Measurements from ENCODE around the gene MITF.
"Not testable (repeated sequence)": the region's sequence is repeated elsewhere in the genome, so short reads cannot be mapped to it uniquely, and the experiment has no call there.

Gene MITF

DNA sequence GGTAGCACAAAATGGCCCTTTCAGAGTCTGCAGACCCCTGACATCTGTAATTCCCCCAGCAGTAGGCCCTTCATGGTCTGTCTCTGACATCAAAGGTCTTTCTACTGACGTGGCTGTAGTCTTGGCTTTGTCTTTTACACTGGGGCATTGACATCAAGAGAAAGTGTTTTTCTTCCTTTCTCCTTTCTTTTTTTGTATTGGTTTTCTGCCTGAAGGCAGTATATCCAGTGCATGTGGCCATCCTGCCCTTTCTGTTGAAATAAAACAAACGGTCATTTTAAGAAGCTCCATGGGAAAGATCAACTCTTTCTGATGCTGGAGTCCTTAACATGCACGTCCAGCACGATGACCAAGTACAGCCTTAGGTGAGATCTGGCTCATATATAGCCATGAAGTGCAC, 153.4 kb downstream of the MITF start:
- DNase-seq (ENCODE audit: insufficient read length, low spot score) = no peak
- FAIRE-seq = no peak
- TF ChIP-seq POLR2AphosphoS5 (IDR thresholded peaks at IDR 0.05; ENCODE audit: low read depth, low read length) (no peak), POU2F2 (IDR thresholded peaks at IDR 0.05; ENCODE audit: low read depth, low read length) (no peak), TAF1 (IDR thresholded peaks at IDR 0.05; ENCODE audit: low read depth, low read length) (no peak), SPI1 (IDR thresholded peaks at IDR 0.05; ENCODE audit: low read depth, low read length) (no peak), POLR2A (IDR thresholded peaks at IDR 0.05; ENCODE audit: low read depth, low read length) (no peak), PAX5 (IDR thresholded peaks at IDR 0.05; ENCODE audit: insufficient read depth, low read length, severe bottlenecking) (no peak)

DNA sequence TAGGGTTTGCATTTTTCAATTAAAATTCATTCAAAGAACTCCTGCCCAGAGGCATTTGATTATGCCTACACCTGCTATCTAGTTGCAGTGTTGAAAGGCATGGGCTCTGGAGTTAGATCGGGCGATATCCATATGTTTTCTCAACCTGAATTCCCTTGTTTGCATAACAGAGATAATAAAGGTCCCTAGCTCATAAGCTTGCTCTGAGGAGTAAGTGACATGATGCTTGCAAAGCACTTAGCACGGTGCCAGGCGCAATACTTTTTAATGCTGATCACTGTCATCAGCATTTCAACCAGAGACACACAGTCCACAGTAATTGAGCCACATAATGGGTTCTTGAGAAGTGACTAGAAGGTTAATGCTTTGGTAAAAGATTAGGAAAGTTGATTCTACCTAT, 154.0 kb downstream of the MITF start:
- TF ChIP-seq TAF1 (IDR thresholded peaks at IDR 0.05; ENCODE audit: low read depth, low read length) (no peak), PAX5 (IDR thresholded peaks at IDR 0.05; ENCODE audit: insufficient read depth, low read length, severe bottlenecking) (no peak), POLR2A (IDR thresholded peaks at IDR 0.05; ENCODE audit: low read depth, low read length) (no peak), SPI1 (IDR thresholded peaks at IDR 0.05; ENCODE audit: low read depth, low read length) (no peak), POU2F2 (IDR thresholded peaks at IDR 0.05; ENCODE audit: low read depth, low read length) (no peak), POLR2AphosphoS5 (IDR thresholded peaks at IDR 0.05; ENCODE audit: low read depth, low read length) (no peak)
- FAIRE-seq (no peak), DNase-seq (ENCODE audit: insufficient read length, low spot score) (no peak)

DNA sequence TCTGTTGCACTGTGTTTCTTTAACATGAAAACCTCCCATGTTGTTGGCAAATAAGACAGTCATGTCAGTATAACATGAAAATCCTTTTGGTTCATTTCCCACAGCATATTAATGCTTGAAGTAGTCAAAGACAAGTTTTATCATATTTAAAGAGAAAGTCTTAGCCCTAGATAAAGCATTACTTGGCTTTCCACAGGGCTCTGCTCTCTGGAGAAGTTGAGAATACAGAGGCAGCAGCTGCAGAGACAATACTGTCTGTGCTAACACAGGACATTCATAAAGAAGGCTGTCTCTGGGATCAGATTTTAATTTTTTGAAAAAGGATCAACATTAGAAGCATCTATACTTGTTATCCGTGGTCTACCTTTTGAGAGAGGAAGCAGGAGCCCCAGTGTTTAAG, 156.8 kb downstream of the MITF start:
- no peak for FAIRE-seq
- TF ChIP-seq POLR2A (IDR thresholded peaks at IDR 0.05; ENCODE audit: low read depth, low read length) (no peak), TAF1 (IDR thresholded peaks at IDR 0.05; ENCODE audit: low read depth, low read length) (no peak), PAX5 (IDR thresholded peaks at IDR 0.05; ENCODE audit: insufficient read depth, low read length, severe bottlenecking) (no peak), SPI1 (IDR thresholded peaks at IDR 0.05; ENCODE audit: low read depth, low read length) (no peak), POU2F2 (IDR thresholded peaks at IDR 0.05; ENCODE audit: low read depth, low read length) (no peak), POLR2AphosphoS5 (IDR thresholded peaks at IDR 0.05; ENCODE audit: low read depth, low read length) (no peak)
- DNase-seq (ENCODE audit: insufficient read length, low spot score) = no peak

DNA sequence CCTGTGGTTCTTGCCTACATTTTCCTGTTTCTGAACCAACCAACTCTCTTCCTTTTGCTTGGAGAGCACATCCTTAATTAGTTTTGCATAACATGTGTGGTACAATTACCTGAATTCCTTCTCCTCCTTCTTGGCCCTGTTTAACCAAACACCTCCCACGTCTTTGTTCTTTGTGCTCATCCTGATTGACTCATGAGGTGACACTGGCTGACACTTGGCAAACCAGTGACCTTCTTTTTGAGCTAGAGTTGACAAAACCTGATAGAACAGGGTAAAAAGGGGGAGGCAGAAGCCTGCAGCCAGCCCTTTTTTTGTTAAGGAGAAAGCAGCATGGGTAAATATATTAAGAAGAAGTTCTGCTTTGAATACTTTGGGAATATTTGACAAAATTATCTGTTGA, 161.1 kb downstream of the MITF start:
- FAIRE-seq (no peak), DNase-seq (ENCODE audit: insufficient read length, low spot score) (no peak)
- TF ChIP-seq SPI1 (IDR thresholded peaks at IDR 0.05; ENCODE audit: low read depth, low read length) (no peak), POLR2A (IDR thresholded peaks at IDR 0.05; ENCODE audit: low read depth, low read length) (no peak), PAX5 (IDR thresholded peaks at IDR 0.05; ENCODE audit: insufficient read depth, low read length, severe bottlenecking) (no peak), POU2F2 (IDR thresholded peaks at IDR 0.05; ENCODE audit: low read depth, low read length) (no peak), POLR2AphosphoS5 (IDR thresholded peaks at IDR 0.05; ENCODE audit: low read depth, low read length) (no peak), TAF1 (IDR thresholded peaks at IDR 0.05; ENCODE audit: low read depth, low read length) (no peak)

DNA sequence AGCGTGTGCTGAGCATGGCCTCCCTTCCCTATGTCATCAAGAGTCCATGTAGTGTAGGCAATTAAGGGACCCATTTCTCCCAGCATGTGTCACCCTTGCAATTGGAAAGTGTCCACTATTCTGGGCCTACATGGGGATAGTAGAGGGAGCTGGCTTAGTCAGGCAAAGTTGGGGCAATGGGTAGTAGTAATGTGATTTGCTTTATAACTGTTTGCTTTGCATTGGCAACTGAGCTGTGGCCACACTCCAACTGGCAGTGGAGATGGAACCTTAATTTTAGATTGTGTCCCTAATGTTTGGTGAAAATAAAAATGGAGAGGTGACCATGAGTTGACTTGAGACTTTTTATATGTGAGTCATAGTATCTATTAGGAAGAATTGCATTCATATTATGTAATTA, 162.5 kb downstream of the MITF start:
- FAIRE-seq (no peak), DNase-seq (ENCODE audit: insufficient read length, low spot score) (no peak)
- TF ChIP-seq POLR2A (IDR thresholded peaks at IDR 0.05; ENCODE audit: low read depth, low read length) = no peak

DNA sequence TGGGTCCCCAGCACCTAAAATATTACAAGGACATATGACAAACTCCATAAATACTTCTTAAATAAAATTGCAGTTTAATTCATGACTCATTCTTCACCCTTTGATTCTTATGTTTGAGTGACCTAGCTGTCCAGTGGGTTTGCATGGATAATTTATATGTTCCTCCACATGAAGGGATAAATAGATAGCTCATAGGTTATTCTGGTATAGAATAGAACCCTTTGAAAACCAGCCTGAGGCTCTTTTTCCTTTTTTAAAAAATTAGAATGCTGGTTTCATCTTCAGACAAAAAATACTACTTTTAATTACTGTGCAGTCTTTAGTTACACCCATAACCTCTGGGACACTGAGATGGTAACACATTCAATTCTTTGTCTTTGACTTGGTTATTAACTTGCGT, 163.1 kb downstream of the MITF start:
- TF ChIP-seq TAF1 (IDR thresholded peaks at IDR 0.05; ENCODE audit: low read depth, low read length) (no peak), POLR2A (IDR thresholded peaks at IDR 0.05; ENCODE audit: low read depth, low read length) (no peak), POLR2AphosphoS5 (IDR thresholded peaks at IDR 0.05; ENCODE audit: low read depth, low read length) (no peak), POU2F2 (IDR thresholded peaks at IDR 0.05; ENCODE audit: low read depth, low read length) (no peak), SPI1 (IDR thresholded peaks at IDR 0.05; ENCODE audit: low read depth, low read length) (no peak), PAX5 (IDR thresholded peaks at IDR 0.05; ENCODE audit: insufficient read depth, low read length, severe bottlenecking) (no peak)

DNA sequence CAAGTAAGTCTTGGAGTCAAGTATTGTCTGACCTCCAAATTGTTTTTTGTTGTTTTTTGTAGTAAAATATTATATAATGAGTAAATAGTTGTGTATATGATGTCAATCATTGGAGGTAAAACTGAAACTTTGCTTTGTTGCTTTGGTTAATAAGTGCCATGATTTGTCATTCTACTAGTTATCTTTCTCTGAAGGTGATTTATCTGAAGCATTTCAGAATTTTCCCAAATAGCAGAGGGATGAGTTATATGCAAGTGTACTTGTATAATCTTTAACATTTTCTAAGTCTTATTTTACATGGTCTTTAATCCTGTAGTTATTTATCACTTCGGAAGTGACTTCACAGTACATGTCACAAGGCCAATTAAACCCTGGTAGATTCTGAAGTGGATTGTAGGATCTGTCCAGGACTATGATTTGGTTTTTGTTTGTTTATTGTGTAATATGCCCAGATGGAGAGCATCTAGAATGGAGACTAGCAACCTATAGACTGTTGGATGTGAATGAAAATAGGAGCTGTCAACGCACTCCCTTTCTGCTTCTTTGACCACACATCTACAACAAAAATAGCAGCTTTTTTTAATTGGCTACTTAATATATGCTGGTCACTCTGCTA, 167.2 kb downstream of the MITF start:
- DNase-seq (ENCODE audit: insufficient read length, low spot score) (no peak), FAIRE-seq (no peak)
- TF ChIP-seq SPI1 (IDR thresholded peaks at IDR 0.05; ENCODE audit: low read depth, low read length) = no peak
- TF ChIP-seq POU2F2 (IDR thresholded peaks at IDR 0.05; ENCODE audit: low read depth, low read length) = no peak
- no peak for TF ChIP-seq PAX5 (IDR thresholded peaks at IDR 0.05; ENCODE audit: insufficient read depth, low read length, severe bottlenecking)
- TF ChIP-seq POLR2A (IDR thresholded peaks at IDR 0.05; ENCODE audit: low read depth, low read length) = no peak
- no peak for TF ChIP-seq TAF1 (IDR thresholded peaks at IDR 0.05; ENCODE audit: low read depth, low read length)
- TF ChIP-seq POLR2AphosphoS5 (IDR thresholded peaks at IDR 0.05; ENCODE audit: low read depth, low read length) = no peak

More for the DNA sequence above, 163.1 kb downstream of the MITF start:
- no peak for FAIRE-seq
- no peak for DNase-seq (ENCODE audit: insufficient read length, low spot score)

DNA sequence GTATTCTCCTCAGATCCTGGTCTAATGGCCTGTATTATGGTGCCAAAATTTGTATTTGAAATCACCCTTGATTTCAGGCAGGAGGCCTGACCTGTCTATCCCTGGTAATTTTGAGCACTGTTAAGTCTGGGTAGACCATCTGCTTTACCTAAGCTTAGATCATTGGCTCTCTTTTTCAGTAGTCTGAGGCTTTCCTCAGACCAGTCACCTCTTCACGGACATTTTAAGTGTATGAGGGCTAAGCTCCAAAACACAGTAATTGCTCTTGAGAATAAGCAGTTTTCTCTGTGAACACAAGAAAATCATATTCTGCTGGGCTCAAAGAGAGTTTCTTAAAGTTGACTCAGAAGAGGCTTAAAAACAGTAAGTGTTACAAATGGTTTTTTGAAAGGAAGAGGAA, 168.3 kb downstream of the MITF start:
- no peak for DNase-seq (ENCODE audit: insufficient read length, low spot score)
- no peak for FAIRE-seq
- TF ChIP-seq TAF1 (IDR thresholded peaks at IDR 0.05; ENCODE audit: low read depth, low read length) (no peak), POLR2A (IDR thresholded peaks at IDR 0.05; ENCODE audit: low read depth, low read length) (no peak), POU2F2 (IDR thresholded peaks at IDR 0.05; ENCODE audit: low read depth, low read length) (no peak)

DNA sequence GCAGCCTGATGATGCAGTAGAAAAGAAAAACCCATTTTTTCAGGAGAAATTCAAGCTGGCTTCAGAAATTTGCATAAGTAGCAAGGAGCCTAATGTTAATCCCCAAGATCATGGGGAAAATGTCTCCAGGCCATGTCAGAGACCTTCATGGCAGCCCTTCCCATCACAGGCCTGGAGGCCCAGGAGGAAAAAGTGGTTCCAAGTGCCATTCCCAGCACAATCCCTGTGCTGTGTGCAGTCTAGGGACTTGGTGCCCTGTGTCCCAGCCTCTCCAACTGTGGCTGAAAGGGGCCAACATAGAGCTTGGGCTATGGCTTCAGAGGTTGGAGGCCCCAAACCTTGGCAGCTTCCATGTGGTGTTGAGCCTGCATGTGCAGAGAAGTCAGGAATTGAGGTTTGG, 170.6 kb downstream of the MITF start:
- FAIRE-seq; DNase-seq (ENCODE audit: insufficient read length, low spot score): not testable (repeated sequence)

DNA sequence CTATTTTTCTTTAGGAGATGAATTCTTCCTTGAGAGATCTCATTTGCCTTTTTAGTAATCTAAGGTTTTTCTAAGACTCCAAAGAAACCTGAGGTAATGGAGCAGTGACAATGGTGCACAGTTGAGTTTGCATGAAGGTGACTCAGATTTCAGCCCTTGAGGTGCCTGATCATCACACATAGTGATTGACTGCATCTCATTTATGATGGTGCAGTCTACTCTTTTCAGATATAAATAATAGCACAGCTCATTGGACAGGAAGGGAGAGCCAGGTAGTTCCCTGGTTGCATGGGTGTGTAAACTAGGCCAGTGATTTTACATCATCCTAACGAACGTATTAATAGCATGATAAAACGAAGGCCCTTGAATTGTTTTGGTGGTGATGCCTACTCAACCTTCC, 174.2 kb downstream of the MITF start:
- DNase-seq (ENCODE audit: insufficient read length, low spot score) = no peak
- TF ChIP-seq SPI1 (IDR thresholded peaks at IDR 0.05; ENCODE audit: low read depth, low read length) = no peak
- TF ChIP-seq PAX5 (IDR thresholded peaks at IDR 0.05; ENCODE audit: insufficient read depth, low read length, severe bottlenecking) = no peak
- TF ChIP-seq POLR2A (IDR thresholded peaks at IDR 0.05; ENCODE audit: low read depth, low read length) = no peak
- TF ChIP-seq TAF1 (IDR thresholded peaks at IDR 0.05; ENCODE audit: low read depth, low read length) = no peak
- no peak for TF ChIP-seq POU2F2 (IDR thresholded peaks at IDR 0.05; ENCODE audit: low read depth, low read length)
- TF ChIP-seq POLR2AphosphoS5 (IDR thresholded peaks at IDR 0.05; ENCODE audit: low read depth, low read length) = no peak
- no peak for FAIRE-seq

Data from GM12891 (cell line).